Measurements from ENCODE around the gene TECPR2. TPM values are rescaled to one million over a fixed set of nuclear protein-coding genes. Genes with fewer than 3 reads are reported as not detected.

Gene TECPR2
- total and polyA plus RNA-seq, 2 of the 13 experiments (the other 11 are each of a cell fraction or from before 2014, with no cell fraction given): 3.5 to 5.7 TPM

- TF ChIP-seq, protein P1, sequence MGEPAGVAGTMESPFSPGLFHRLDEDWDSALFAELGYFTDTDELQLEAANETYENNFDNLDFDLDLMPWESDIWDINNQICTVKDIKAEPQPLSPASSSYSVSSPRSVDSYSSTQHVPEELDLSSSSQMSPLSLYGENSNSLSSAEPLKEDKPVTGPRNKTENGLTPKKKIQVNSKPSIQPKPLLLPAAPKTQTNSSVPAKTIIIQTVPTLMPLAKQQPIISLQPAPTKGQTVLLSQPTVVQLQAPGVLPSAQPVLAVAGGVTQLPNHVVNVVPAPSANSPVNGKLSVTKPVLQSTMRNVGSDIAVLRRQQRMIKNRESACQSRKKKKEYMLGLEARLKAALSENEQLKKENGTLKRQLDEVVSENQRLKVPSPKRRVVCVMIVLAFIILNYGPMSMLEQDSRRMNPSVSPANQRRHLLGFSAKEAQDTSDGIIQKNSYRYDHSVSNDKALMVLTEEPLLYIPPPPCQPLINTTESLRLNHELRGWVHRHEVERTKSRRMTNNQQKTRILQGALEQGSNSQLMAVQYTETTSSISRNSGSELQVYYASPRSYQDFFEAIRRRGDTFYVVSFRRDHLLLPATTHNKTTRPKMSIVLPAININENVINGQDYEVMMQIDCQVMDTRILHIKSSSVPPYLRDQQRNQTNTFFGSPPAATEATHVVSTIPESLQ (CRISPR knock-in tag; conservative IDR thresholded peaks at IDR 0.05): no peak; the same call in 1 of the 2 replicates
- TF ChIP-seq PHF5A (CRISPR knock-in tag; IDR thresholded peaks at IDR 0.05; ENCODE audit: low read depth, unreplicated experiment) (no peak), ZNF737 (CRISPR knock-in tag; IDR thresholded peaks at IDR 0.05; ENCODE audit: borderline replicate concordance) (no peak), NFE2 (CRISPR knock-in tag; IDR thresholded peaks at IDR 0.05) (no peak), ZFP62 (CRISPR knock-in tag; IDR thresholded peaks at IDR 0.05) (no peak), ZNF121 (CRISPR knock-in tag; IDR thresholded peaks at IDR 0.05) (peak; percentile 62; the same call in 1 of the 2 replicates), ZNF10 (CRISPR knock-in tag; IDR thresholded peaks at IDR 0.05; ENCODE audit: borderline replicate concordance, low read depth) (no peak), HOXA9 (CRISPR knock-in tag; IDR thresholded peaks at IDR 0.05; ENCODE audit: borderline replicate concordance) (no peak), CCAR2 (optimal IDR thresholded peaks at IDR 0.05; ENCODE audit: low read depth, low read length) (no peak), NFYC (CRISPR knock-in tag; IDR thresholded peaks at IDR 0.05) (peak; percentile 98), ZNF556 (CRISPR knock-in tag; IDR thresholded peaks at IDR 0.05; ENCODE audit: borderline replicate concordance) (peak; percentile 65; the same call in 1 of the 2 replicates), BATF2 (CRISPR knock-in tag; IDR thresholded peaks at IDR 0.05) (no peak), ZNF513 (CRISPR knock-in tag; conservative IDR thresholded peaks at IDR 0.05) (no peak), HOXA3 (CRISPR knock-in tag; IDR thresholded peaks at IDR 0.05) (peak; percentile 50; the same call in 1 of the 2 replicates), DMTF1 (CRISPR knock-in tag; IDR thresholded peaks at IDR 0.05) (no peak)
- TF ChIP-seq, protein P2, sequence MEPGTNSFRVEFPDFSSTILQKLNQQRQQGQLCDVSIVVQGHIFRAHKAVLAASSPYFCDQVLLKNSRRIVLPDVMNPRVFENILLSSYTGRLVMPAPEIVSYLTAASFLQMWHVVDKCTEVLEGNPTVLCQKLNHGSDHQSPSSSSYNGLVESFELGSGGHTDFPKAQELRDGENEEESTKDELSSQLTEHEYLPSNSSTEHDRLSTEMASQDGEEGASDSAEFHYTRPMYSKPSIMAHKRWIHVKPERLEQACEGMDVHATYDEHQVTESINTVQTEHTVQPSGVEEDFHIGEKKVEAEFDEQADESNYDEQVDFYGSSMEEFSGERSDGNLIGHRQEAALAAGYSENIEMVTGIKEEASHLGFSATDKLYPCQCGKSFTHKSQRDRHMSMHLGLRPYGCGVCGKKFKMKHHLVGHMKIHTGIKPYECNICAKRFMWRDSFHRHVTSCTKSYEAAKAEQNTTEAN (CRISPR knock-in tag; conservative IDR thresholded peaks at IDR 0.05): no peak
- TF ChIP-seq, protein P3, sequence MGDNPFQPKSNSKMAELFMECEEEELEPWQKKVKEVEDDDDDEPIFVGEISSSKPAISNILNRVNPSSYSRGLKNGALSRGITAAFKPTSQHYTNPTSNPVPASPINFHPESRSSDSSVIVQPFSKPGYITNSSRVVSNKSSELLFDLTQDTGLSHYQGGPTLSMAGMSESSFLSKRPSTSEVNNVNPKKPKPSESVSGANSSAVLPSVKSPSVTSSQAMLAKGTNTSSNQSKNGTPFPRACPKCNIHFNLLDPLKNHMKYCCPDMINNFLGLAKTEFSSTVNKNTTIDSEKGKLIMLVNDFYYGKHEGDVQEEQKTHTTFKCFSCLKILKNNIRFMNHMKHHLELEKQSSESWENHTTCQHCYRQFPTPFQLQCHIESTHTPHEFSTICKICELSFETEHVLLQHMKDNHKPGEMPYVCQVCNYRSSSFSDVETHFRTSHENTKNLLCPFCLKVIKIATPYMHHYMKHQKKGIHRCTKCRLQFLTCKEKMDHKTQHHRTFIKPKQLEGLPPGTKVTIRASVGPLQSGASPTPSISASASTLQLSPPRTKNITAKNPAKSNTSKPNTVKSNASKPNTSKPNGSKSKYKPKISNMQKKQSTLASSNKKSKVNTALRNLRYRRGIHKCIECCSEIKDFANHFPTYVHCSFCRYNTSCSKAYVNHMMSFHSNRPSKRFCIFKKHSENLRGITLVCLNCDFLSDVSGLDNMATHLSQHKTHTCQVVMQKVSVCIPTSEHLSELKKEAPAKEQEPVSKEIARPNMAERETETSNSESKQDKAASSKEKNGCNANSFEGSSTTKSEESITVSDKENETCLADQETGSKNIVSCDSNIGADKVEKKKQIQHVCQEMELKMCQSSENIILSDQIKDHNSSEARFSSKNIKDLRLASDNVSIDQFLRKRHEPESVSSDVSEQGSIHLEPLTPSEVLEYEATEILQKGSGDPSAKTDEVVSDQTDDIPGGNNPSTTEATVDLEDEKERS (CRISPR knock-in tag; IDR thresholded peaks at IDR 0.05): no peak
Measured at GRCh38 chr14:102524451-102525218, 161.9 kb downstream of the TECPR2 start (continued).
